A673 (cell line): ENCODE results near the gene PGBD5.
A peak's percentile ranks its signal among the peaks of the same experiment; 100 is the strongest.

Experiments
- CTCF ChIP-seq: fragments of 300-800, 200-600 bp; sonication (generic); conservative IDR thresholded peaks from 2 replicates; pipeline ENCODE4 v1.5.1; 2017; ENCODE audit warnings: low read depth, mild to moderate bottlenecking, antibody characterized with exemption, low read length, moderate library complexity, mixed read lengths
- EZH2 ChIP-seq: fragments of 200-600 bp; sonication (generic); IDR thresholded peaks from 2 replicates; pipeline ENCODE4 v1.6.1; 2017; ENCODE audit warnings: borderline replicate concordance, low read depth, mild to moderate bottlenecking, mixed read lengths, antibody characterized with exemption, low read length; ENCODE audit not compliant: poor library complexity, severe bottlenecking

- TF ChIP-seq EZH2: no peak
- TF ChIP-seq CTCF: peak; percentile 40
Measured at GRCh38 chr1:230280054-230280795, 145.9 kb downstream of the PGBD5 start.
